ENCODE measurements around the gene CCDC92. TPM values are rescaled to one million over a fixed set of nuclear protein-coding genes. Genes with fewer than 3 reads are reported as not detected.

The CCDC92 gene, protein sequence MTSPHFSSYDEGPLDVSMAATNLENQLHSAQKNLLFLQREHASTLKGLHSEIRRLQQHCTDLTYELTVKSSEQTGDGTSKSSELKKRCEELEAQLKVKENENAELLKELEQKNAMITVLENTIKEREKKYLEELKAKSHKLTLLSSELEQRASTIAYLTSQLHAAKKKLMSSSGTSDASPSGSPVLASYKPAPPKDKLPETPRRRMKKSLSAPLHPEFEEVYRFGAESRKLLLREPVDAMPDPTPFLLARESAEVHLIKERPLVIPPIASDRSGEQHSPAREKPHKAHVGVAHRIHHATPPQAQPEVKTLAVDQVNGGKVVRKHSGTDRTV
- 51.9 to 55.1 TPM (median 52.4 TPM) in 3 replicates for total RNA-seq

DNA sequence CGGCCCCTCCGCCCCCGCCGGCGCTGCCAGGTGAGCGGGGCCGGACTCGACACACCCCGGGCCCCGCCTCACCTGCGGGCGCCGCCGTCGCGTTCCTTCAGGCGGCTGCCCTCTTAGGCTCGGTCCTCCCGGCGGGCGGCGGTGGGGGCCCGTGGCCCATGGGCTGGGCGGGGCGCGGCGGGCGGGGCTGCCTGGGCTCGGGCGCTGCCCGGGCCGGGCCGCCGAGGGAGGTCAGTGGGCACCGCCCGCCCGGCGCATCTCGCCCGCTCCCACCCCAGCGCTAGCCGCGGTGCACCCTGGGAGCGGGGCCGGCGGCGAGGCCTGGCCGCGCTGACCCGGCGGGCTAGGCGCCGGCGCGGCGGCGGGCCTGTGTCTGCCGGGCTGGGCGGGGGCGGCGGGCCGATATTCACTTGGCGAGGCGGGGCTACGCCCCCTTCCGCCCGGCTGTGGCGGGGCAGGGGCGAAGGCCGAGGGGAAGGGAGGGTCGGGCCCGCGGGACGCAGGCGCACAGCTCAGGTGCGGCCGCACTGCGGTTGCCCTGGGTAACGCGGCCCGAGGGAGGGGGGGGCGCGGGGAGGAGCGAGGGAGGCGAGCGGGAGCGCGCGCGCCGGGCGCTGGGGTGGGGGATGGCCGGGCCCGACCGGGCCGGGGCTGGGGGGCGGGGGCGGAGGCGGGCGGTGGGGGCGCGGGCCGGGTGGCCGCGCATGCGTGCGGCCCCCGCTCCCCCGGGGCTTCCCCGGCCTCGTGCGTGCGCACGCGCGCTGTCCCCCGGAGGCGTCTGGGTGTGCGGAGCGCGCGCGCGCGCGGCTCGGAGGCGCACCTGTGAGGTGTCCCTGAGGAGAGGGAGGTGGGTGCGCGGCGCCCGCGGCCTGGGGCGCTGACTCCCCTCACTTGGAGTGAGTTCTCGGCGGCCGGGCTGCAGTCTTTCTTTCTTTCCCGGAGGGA, at the start of gene CCDC92, which contains the start of gene ZNF664:
Gene CCDC92 (minus strand): TSS at position 375 of the 945 bp plus-strand sequence. CDS start 28,526 bp downstream, outside the sequence.
Gene ZNF664 (plus strand): TSS at position 759 of the 945 bp plus-strand sequence. CDS start 38,930 bp downstream, outside the sequence.
- Mint-ChIP-seq H3K9me3 (no peaks in the 10 kb centered on the region), H3K27me3 (ENCODE audit: low read depth) (no peaks in the 10 kb centered on the region), H3K36me3 (peaks cover 10% of the 10 kb centered on the region), H3K4me1 (peaks cover 42% of the 10 kb centered on the region), H3K4me3 (peak within 1 kb of the TSS; percentile 96), H3K27ac (peak within 1 kb of the TSS; percentile 98)
- DNase-seq (ENCODE audit: low spot score in 2 of 2, unreplicated experiment in 2 of 2) = peak; percentile 98
- TF ChIP-seq, protein P1, sequence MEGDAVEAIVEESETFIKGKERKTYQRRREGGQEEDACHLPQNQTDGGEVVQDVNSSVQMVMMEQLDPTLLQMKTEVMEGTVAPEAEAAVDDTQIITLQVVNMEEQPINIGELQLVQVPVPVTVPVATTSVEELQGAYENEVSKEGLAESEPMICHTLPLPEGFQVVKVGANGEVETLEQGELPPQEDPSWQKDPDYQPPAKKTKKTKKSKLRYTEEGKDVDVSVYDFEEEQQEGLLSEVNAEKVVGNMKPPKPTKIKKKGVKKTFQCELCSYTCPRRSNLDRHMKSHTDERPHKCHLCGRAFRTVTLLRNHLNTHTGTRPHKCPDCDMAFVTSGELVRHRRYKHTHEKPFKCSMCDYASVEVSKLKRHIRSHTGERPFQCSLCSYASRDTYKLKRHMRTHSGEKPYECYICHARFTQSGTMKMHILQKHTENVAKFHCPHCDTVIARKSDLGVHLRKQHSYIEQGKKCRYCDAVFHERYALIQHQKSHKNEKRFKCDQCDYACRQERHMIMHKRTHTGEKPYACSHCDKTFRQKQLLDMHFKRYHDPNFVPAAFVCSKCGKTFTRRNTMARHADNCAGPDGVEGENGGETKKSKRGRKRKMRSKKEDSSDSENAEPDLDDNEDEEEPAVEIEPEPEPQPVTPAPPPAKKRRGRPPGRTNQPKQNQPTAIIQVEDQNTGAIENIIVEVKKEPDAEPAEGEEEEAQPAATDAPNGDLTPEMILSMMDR (IDR thresholded peaks at IDR 0.05; ENCODE audit: unreplicated experiment) = no peak

GRCh38 chr12:124022161-124022560, 49.5 kb upstream of the CCDC92 start:
- Mint-ChIP-seq H3K4me3 (no peak overlapping the region), H3K36me3 (peaks cover 8% of the 10 kb centered on the region), H3K27me3 (ENCODE audit: low read depth) (no peaks in the 10 kb centered on the region), H3K27ac (no peak overlapping the region), H3K4me1 (peaks cover 27% of the 10 kb centered on the region), H3K9me3 (peaks cover 8% of the 10 kb centered on the region)
- no peak for DNase-seq (ENCODE audit: low spot score in 2 of 2, unreplicated experiment in 2 of 2)
- TF ChIP-seq, protein P1 (IDR thresholded peaks at IDR 0.05; ENCODE audit: unreplicated experiment) = no peak

DNA sequence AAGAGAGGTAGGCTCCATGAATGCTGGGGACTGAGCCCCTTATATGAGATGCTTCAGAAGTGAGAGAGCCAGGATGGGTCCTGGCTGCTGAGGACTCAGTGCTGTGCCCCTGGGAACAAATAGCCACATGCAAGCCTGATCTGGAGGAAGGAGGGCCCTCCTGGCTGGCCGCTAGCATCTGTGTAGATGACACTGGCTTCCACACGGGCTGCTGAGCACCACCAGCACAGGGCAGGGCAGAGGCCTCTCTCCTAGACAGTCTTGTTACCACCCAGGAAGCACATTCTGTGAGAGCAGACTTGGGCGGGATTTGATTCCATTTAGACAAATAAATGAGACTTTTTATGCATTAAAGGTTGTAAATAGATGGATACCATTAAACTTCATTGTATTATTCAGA, 48.4 kb upstream of the CCDC92 start:
- Mint-ChIP-seq H3K4me3 (no peak overlapping the region), H3K27ac (peak overlapping the region; percentile 64), H3K36me3 (peaks cover 8% of the 10 kb centered on the region), H3K9me3 (peaks cover 8% of the 10 kb centered on the region), H3K27me3 (ENCODE audit: low read depth) (no peaks in the 10 kb centered on the region), H3K4me1 (peaks cover 29% of the 10 kb centered on the region)
- DNase-seq (ENCODE audit: low spot score in 2 of 2, unreplicated experiment in 2 of 2) = no peak
- TF ChIP-seq, protein P1 (IDR thresholded peaks at IDR 0.05; ENCODE audit: unreplicated experiment) = no peak

- Mint-ChIP-seq H3K27ac (peak overlapping the region; percentile 64), H3K36me3 (peaks cover 8% of the 10 kb centered on the region), H3K9me3 (peaks cover 8% of the 10 kb centered on the region), H3K27me3 (ENCODE audit: low read depth) (no peaks in the 10 kb centered on the region), H3K4me3 (no peak overlapping the region), H3K4me1 (peaks cover 29% of the 10 kb centered on the region)
- DNase-seq (ENCODE audit: low spot score in 2 of 2, unreplicated experiment in 2 of 2) = no peak
- TF ChIP-seq, protein P1 (IDR thresholded peaks at IDR 0.05; ENCODE audit: unreplicated experiment) = no peak
These were observed 47.9 kb upstream of the CCDC92 start for GRCh38 chr12:124020514-124020949.

- Mint-ChIP-seq H3K27me3 (ENCODE audit: low read depth) (no peaks in the 10 kb centered on the region), H3K9me3 (peaks cover 8% of the 10 kb centered on the region), H3K4me1 (peaks cover 26% of the 10 kb centered on the region), H3K27ac (peak overlapping the region; percentile 33), H3K4me3 (no peak overlapping the region), H3K36me3 (peaks cover 13% of the 10 kb centered on the region)
- TF ChIP-seq, protein P1 (IDR thresholded peaks at IDR 0.05; ENCODE audit: unreplicated experiment) = no peak
- no peak for DNase-seq (ENCODE audit: low spot score in 2 of 2, unreplicated experiment in 2 of 2)
These were observed 46.5 kb upstream of the CCDC92 start for GRCh38 chr12:124019115-124019514.
